ENCODE data around the gene CEP104. TPM values are rescaled to one million over a fixed set of nuclear protein-coding genes. Genes with fewer than 3 reads are reported as not detected.

The CEP104 gene
- total RNA-seq, 1 experiment from 2014 or later, result 14.8 TPM

DNA sequence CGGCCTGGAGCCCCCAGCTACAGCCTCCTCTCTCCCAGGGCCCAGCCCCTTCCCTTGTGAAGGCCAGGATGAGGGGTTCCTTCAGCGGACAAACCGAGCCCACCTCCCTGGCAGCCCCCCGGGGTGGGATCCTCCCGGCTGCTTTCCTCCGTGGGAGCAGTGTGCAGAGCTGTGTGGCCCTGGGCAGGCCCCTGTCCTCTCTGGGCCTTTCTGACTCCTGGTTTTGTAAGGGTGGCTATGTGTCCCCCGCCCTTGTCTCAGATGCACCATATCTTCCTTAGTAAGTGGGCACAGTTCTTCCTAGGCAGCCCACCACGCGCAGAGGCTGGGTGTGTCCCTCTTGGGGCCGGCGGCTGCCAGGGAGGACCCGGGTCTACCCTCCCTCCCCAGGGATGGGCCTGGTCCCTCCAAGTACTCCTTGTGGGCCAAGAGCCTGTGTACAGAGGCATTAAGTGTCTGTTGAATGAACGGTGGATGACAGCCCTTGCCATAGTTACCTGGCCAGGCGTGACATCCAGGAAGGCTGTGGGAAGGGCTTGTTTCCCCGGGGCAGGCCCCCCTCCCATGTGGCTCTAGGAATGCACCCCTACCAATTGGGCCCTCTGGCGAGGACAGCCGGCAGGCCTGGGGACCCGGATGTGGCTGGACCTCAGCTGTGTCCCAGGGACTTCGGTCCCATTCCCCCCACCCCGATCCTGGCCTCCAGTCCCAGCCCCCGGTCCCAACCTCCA, 80.6 kb downstream of the CEP104 start:
- no peak overlapping the region for H3K4me3 ChIP-seq
- peaks cover 29% of the 10 kb centered on the region for H3K36me3 ChIP-seq
- peaks cover 13% of the 10 kb centered on the region for H3K4me1 ChIP-seq (replicated peaks)
- no peak overlapping the region for H3K27ac ChIP-seq
- H3K9me3 ChIP-seq (replicated peaks), result no peaks in the 10 kb centered on the region
- peaks cover 7% of the 10 kb centered on the region for H3K27me3 ChIP-seq (replicated peaks)
- no peak for DNase-seq (ENCODE audit: low read depth in 1 of 2, low spot score in 2 of 2)

GRCh38 chr1:3775490-3776230, 81.4 kb downstream of the CEP104 start:
- Histone ChIP-seq H3K9me3 (replicated peaks) (no peaks in the 10 kb centered on the region), H3K36me3 (peaks cover 22% of the 10 kb centered on the region), H3K27ac (no peak overlapping the region), H3K4me3 (no peak overlapping the region), H3K4me1 (replicated peaks) (peaks cover 13% of the 10 kb centered on the region), H3K27me3 (replicated peaks) (peaks cover 7% of the 10 kb centered on the region)
- DNase-seq (ENCODE audit: low read depth in 1 of 2, low spot score in 2 of 2), result no peak

- Histone ChIP-seq H3K27me3 (replicated peaks) (peaks cover 7% of the 10 kb centered on the region), H3K36me3 (peaks cover 16% of the 10 kb centered on the region), H3K4me3 (no peak overlapping the region), H3K27ac (no peak overlapping the region), H3K9me3 (replicated peaks) (no peaks in the 10 kb centered on the region), H3K4me1 (replicated peaks) (peaks cover 13% of the 10 kb centered on the region)
- DNase-seq (ENCODE audit: low read depth in 1 of 2, low spot score in 2 of 2), result no peak
These were observed 82.0 kb downstream of the CEP104 start for GRCh38 chr1:3774946-3775489.

DNA sequence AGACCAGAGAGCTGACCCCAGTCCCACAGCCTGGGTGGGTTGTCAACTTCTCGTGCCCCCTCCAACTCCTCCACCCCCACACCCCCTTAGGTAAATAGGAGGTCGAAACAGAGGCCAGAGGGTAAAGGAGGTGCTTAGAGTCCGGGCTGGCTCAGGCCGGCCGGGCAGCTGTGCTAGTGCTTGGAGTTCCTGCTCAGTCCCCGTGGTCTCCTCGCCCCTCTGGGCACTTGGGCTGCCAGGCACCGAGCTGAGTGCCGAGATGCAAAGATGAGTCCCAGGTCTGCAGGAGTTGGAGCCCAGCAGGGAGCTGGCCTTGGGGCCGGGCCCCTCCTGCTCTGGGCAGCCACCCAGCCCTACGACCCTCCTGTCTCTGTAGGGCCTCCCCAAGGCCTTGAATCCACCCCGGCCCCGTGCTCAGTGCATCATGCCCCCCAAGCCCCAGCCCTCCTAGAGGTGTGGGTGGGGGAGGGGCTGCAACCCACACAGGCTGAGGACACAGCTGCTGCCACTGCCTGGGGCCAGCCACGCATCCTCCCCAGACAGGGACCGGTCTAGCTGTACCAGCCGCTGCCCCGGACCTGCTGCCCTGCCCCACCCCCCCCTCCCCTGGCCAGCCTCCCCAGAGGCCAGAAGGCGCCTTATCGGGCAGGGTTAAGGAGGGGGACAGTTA, 82.6 kb downstream of the CEP104 start:
- no peak overlapping the region for H3K4me3 ChIP-seq
- no peak overlapping the region for H3K27ac ChIP-seq
- peaks cover 13% of the 10 kb centered on the region for H3K4me1 ChIP-seq (replicated peaks)
- H3K36me3 ChIP-seq, result peaks cover 10% of the 10 kb centered on the region
- no peaks in the 10 kb centered on the region for H3K9me3 ChIP-seq (replicated peaks)
- no peak for DNase-seq (ENCODE audit: low read depth in 1 of 2, low spot score in 2 of 2)
- H3K27me3 ChIP-seq (replicated peaks), result peaks cover 7% of the 10 kb centered on the region

- Histone ChIP-seq H3K27me3 (replicated peaks) (peaks cover 7% of the 10 kb centered on the region), H3K4me1 (replicated peaks) (peaks cover 13% of the 10 kb centered on the region), H3K36me3 (peaks cover 3% of the 10 kb centered on the region; the same call in 1 of the 2 replicates), H3K27ac (no peak overlapping the region), H3K9me3 (replicated peaks) (no peaks in the 10 kb centered on the region), H3K4me3 (no peak overlapping the region)
- DNase-seq (ENCODE audit: low read depth in 1 of 2, low spot score in 2 of 2), result no peak
These were observed 83.3 kb downstream of the CEP104 start for GRCh38 chr1:3773572-3774275.

- H3K4me3 ChIP-seq, result peak within 1 kb of the TSS; percentile 37
- H3K27me3 ChIP-seq (replicated peaks), result peaks cover 7% of the 10 kb centered on the region
- DNase-seq (ENCODE audit: low read depth in 1 of 2, low spot score in 2 of 2), result no peak
- H3K27ac ChIP-seq, result no peak within 1 kb of the TSS
- H3K9me3 ChIP-seq (replicated peaks), result no peaks in the 10 kb centered on the region
- H3K36me3 ChIP-seq, result no peaks in the 10 kb centered on the region
- peaks cover 13% of the 10 kb centered on the region for H3K4me1 ChIP-seq (replicated peaks)
These were observed 84.1 kb downstream of the CEP104 start, which contains the start of gene SMIM1 for GRCh38 chr1:3772715-3773571. SMIM1 (plus strand) TSS chr1:3772749; CDS start chr1:3775374, 2,625 bp downstream.

GRCh38 chr1:3772027-3772714, 84.8 kb downstream of the CEP104 start:
- Histone ChIP-seq H3K27me3 (replicated peaks) (peaks cover 7% of the 10 kb centered on the region), H3K4me1 (replicated peaks) (peaks cover 13% of the 10 kb centered on the region), H3K9me3 (replicated peaks) (no peaks in the 10 kb centered on the region), H3K27ac (no peak overlapping the region), H3K36me3 (no peaks in the 10 kb centered on the region), H3K4me3 (peak overlapping the region; percentile 37)
- DNase-seq (ENCODE audit: low read depth in 1 of 2, low spot score in 2 of 2), result peak in 1 of 2 experiments; percentile 80

GRCh38 chr1:3771108-3772026, 85.6 kb downstream of the CEP104 start:
- Histone ChIP-seq H3K4me1 (replicated peaks) (peaks cover 13% of the 10 kb centered on the region), H3K27ac (no peak overlapping the region), H3K36me3 (no peaks in the 10 kb centered on the region), H3K4me3 (peak overlapping the region; percentile 37), H3K27me3 (replicated peaks) (peaks cover 7% of the 10 kb centered on the region), H3K9me3 (replicated peaks) (no peaks in the 10 kb centered on the region)
- DNase-seq (ENCODE audit: low read depth in 1 of 2, low spot score in 2 of 2), result no peak

DNA sequence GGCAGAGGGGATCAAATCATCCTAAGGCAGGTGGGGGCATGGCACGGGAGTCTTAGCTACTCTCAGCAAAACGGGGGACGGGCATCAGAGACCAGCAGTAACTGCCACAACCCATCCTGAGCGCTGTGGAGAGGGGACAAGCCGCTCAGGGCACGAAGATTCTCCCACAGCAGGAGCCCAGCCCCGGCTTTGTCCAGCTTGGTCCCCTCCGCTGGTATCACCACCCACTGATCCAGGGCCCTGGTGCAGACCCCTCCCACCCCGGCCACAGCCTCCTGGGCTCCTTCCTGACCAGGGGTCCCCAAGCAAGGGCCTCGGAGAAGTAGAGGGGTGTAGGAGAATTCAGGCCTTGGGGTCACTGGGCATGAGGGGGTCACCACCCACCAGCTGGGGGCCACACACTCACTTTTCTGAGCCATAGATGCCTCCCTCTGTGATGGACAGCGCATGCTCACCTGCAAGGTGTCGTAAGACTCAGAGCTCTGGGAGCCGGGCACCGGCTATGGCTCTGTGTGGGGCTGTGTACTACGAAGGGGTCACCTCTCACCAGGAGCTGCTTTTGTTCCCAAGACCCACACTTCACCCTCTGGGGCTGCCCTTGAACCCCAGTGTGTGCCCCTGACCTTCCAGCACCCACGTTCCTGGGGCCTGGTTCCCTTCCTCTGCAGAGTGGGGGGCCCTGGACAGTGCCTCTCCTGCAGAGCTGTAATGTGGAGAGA, 86.8 kb downstream of the CEP104 start:
- H3K36me3 ChIP-seq, result no peaks in the 10 kb centered on the region
- H3K27me3 ChIP-seq (replicated peaks), result peaks cover 15% of the 10 kb centered on the region
- peaks cover 5% of the 10 kb centered on the region for H3K4me1 ChIP-seq (replicated peaks)
- no peak overlapping the region for H3K4me3 ChIP-seq
- H3K9me3 ChIP-seq (replicated peaks), result no peaks in the 10 kb centered on the region
- no peak overlapping the region for H3K27ac ChIP-seq
- DNase-seq (ENCODE audit: low read depth in 1 of 2, low spot score in 2 of 2), result no peak

GRCh38 chr1:3768811-3769390, 88.1 kb downstream of the CEP104 start:
- peaks cover 26% of the 10 kb centered on the region for H3K27me3 ChIP-seq (replicated peaks)
- no peaks in the 10 kb centered on the region for H3K9me3 ChIP-seq (replicated peaks)
- H3K4me1 ChIP-seq (replicated peaks), result peaks cover 5% of the 10 kb centered on the region
- no peaks in the 10 kb centered on the region for H3K36me3 ChIP-seq
- H3K4me3 ChIP-seq, result no peak overlapping the region
- DNase-seq (ENCODE audit: low read depth in 1 of 2, low spot score in 2 of 2), result no peak
- H3K27ac ChIP-seq, result no peak overlapping the region

Data from SJSA1 (cell line).